Cerebellar nuclear complex (tissue), 1 donor: ENCODE results near the gene CCDC88C.

Experiments
- DNase-seq, 2 experiments: peaks; one replicate each; lab custom pipeline; 2025; lab: John Stamatoyannopoulos, UW

Gene CCDC88C

DNA sequence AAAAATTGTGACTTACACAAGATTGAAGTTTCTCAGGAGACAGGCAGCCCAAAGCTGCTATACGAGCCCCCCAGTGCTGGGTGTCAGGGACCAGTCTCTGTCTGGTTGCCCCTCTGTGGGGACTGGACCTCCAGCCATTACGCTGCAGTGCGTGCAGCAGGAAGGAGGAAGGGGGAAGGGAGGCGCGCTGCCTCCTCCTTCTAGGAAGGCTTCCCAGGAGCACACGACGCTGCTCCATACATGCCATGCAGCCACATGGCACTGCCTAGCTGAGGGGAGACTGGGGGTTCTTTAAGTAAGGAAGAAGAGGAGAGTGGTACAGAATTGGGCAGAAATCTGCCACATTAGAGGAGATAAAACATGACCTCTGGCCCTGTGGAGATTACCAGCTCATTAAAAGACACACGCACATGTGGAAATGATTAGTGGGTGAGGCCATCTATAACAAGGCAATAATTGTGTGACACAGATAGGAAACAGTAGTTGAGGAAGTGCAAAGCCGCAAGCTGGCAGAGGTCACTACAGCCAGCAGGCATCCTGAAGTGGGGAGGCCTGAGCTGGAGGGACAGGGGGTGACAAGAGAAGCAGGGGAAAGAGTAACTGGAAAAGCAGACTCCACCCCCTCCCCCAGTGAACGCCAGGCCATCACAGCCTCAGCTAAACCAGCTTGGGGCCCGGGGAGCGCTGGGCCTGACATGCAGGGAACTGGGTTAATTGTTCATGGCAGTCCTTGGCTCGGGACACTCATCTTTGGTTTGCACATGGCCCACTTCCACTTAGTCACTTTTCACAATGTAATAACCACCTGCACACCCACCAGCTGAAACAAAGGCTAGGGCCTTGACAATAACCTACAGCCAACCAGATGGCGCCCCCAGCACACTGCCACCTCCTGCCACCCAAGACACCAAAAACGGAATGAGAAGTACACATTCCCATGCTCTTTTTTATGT lies 39.6 kb downstream of the CCDC88C start:
- DNase-seq, result no peak

DNA sequence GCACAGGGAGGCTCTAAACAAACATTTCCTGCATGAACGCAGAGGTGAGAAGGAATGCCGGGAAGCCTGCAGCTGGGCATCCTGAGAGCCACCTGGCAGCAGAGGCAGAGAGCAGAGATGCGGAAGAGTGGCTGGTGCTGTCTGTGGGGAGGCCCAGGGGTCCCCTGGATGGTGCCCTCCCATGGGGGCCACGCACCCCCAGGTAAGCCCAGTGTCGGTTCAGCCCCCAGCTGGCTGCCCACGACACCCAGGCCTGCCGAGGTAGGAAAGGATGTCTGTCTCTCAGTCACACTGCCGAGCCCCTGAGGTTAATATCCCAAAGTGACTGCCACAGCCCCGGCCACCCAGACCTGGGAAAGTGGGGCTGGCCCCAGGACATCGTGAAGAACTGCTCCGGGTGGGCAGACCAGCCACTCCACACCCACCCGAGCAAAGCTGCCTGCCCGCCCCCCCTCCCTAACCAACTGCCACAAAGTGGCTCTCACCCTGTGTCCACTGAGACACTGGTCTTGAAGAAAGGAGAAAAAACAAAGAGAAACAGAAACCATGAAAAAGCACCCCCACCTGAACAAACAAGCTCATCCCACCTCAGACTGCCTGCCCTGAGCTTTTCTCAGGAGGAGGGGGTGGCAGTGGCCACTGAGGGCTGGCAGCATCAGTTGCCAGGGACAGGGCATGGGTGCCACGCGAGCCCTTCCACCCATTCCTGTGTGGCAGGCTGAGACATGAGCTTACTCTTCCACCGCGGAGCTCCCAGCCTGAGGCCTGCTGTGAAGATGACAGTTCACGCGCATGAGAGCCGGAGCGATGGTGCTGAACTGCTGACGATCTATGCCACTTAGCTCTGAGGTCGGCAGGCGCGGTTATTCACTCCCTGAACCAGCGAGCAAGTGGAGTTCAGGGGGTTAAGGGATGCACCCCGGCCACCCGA lies 40.8 kb downstream of the CCDC88C start:
- no peak for DNase-seq

DNA sequence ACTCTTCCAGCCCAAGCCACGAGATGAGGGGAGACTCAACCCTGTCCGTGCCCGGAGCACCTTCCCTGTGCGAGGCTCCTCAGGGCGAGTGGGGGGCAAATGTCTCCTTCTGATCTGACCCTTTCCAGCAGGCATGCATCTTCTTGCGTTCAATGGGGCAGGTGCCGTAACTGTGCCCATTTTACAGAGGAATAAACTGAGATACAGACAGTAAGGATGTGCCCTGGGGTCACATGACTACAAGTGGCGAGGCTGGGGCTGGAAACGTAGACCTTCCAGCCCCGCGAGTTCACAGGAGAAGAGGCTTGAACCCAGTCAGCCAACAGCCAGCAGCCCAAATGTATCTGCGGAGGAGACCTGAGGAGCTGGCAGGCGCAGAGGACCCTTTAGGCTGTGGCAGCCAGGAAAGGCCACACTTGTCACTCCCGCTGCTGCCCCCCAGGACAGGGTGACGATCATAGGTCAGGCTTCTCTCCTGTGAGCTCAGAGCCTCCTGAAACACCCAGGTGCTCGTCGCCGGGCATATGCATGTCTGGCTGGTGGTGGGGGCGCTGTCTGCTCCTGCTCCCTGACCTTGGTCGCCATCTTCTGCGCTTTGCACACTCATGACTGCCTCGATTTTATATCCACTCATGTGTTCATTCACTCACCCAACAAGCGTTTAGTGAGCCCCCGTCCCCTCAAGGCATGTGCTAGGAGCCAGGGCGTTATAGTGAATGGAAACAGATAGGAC lies 41.7 kb downstream of the CCDC88C start:
- DNase-seq, result no peak

DNA sequence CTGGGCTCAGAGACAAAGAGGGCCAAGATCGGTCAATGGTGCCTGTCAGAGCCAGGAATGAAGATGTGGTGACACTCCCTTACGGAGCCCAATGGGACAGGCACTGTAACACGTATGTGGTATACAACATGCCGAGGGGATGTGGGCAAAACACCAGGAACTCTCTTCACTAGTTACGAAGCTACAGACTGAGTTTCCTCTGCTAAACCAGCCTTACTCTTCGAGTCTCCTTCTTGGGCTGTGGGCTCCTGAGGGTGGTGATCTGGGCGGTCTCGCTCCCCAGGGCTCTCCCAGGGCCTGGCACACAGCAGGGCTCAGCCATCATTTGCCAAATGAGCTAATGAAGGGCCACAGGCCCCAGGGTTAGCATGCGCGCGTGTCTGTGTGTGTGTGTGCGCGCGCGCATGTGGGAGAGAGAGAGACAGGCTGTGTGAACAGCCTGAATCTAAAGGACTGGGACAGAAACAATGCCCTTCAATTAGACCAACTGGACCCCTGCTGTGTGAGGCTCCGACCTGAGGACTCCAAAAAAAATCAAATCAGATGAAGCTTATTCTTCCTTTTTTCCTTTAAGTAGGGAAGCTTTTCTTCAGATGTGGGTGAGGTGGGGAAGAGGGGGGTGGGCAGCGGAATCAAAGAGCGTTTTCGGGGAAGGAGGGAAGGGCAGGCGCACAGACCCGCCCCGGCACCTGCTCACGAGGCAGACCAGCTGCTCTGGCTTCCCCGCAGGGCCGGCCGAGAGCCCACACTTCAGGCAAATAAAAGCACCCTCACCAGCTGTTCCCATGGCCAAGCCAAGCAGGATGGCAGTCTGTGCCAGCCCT lies 42.5 kb downstream of the CCDC88C start:
- DNase-seq, result peak in 1 of 2 experiments; percentile 13

DNA sequence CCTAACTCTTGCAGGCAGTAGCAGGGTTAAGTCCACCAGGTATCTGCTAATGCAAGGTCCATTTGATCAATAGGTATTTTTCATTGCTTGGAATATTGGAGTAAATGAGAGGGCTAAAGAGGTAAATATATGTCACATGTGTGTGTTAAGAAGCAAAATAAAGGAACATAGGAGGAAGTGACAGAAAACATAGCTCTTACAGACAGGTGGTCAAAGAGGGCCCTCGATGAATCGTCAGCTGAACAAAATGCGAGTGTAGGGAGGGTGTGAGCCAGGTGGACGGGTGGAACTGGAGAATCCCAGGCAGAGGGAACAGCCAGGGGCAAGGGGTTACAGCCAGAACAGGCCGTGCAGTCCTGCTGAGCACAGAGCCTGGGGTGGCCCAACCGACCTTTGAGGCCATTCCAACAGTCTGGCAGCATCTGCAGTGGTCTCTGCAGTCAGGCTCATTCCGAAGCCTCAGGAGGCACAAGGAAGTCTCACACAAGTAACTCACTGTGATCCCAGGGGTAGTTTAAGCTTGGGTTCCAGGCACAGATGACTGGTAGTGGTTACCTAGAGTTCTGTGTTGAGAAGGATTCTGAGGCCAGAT lies 43.2 kb downstream of the CCDC88C start:
- no peak for DNase-seq

DNA sequence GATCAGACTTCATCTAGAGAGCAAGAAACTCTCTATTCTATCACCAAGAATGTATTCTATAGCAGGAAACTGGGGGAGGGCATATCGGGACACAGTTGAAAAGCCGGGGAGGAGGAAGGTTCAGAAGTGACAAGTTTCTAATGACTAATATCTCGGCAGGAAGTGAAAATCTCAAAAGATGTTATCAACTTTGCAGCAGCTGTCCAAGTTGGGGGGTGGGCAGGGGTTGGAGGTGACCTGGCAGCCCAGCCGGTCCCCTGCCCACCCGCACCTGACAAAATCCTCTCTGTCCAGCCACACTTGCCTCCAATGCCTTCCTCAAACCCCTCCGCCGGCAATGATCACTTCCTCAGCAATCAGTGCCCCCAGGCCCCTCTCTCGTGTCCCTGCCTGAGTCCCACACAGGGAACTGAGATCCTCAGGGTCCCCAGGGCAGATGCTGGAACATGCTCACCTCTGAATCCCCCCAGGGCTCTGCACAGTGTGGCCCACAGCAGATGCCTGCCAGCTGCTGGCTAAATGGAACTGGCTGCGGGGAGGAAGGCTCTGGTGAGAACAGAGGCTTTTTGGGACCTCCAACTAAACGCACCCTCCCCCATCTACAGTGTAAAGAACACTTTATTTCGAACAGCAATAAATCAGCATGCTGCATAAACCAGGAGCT lies 43.9 kb downstream of the CCDC88C start:
- DNase-seq, result no peak

DNA sequence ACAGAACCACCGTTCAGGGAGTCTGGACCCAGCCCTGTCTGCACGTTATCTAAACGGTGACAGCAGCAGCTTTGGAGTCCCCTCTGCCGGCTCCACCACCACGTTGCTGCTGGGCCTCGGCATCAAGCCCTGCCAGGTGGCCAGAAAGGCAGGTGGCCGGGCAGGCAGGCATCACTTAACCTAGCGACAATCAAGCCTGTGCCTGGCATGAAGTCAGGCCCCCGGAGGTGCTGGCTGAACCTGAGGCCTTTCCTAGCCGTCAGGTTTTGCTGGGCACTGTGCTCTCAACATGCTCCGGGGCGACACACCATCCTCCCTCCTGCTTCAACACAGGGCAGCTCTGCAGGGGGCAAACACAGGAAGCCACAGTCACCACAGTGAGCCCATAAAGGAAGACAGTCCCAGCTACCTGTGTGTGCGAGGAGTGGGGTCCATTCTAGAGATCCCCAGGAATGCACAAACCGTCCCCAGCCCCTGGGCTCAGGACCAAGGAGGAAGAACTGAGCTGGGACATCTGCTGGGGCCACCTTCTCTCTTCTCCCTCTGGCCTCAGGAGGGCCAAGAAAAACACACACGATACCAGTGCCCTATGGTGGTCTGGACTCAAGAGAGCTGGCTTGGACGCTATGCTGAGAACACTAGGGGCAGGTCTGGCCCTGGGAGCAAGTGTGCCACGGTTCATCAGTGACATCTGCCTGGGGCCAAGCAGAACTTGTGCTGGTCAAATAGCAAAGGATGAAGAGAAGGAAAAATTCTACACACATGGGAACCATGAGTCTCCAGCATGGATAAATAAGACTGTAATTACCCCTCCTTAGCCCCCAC lies 44.7 kb downstream of the CCDC88C start:
- DNase-seq, result peak; percentile 94

DNA sequence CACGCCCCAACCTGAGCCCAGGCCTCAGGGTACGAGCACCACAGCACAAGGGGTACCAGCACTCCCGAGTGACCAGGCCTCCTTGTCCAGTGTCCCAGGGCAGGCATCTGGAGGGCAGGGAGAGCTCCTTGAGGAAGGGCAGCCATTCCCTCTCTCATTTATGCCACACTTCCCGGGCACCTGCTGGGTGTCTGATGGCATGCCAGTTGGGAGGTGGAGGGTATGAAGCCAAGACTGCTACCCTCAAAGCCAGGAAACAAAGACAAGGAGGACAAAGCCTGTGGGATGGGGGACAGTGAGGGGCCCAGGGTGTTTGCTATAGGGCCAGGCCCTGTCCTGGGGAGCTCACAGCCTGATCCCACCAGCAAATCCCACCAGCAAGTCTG lies 45.6 kb downstream of the CCDC88C start:
- peak in 1 of 2 experiments; percentile 56 for DNase-seq

DNA sequence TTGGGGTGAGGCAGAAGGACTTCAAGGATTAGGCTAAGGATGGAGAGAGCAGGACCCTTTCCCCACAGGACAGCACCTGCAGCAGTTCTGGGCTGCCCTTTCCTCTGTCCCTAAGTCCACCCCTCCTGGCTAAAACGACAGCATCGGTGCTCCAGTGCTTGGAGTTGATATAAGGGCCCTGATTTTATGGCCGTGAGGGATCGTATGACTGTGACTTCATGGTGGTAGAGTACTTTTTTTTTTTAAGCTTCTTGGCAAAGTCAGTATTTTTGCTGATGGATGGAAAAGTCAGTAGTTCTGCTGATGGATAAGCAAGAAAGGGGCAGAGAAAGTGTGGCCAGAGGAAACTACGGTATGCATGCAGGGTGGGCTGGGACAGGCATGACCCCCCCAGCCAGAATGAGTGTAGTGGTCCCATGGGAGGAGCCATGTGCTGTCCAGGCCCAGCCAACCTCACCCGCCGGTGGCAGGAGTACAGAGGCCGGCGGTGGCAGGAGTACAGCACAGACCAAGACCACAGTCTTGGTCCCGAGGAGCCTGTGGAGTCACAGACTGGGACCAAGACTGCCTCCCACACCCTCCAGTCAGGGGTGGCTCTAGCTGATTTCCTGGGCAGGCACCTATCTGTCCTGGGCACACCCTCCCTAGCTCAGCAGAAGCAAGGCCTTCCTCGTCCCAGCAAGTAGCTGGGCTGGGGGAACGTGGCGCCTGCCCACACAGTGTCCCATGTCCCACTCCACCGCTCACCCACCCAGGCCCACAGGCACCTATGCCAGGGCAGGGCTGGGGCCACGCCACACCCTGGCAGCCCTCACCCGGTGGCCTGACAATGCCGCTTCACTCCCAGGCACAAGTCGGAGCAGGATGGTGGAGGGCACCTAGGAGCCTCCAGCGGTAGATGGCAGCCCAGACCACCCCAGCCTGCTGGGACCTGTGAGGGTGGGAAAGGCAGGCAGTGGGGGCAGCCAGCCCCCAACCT lies 46.3 kb downstream of the CCDC88C start:
- no peak for DNase-seq

DNA sequence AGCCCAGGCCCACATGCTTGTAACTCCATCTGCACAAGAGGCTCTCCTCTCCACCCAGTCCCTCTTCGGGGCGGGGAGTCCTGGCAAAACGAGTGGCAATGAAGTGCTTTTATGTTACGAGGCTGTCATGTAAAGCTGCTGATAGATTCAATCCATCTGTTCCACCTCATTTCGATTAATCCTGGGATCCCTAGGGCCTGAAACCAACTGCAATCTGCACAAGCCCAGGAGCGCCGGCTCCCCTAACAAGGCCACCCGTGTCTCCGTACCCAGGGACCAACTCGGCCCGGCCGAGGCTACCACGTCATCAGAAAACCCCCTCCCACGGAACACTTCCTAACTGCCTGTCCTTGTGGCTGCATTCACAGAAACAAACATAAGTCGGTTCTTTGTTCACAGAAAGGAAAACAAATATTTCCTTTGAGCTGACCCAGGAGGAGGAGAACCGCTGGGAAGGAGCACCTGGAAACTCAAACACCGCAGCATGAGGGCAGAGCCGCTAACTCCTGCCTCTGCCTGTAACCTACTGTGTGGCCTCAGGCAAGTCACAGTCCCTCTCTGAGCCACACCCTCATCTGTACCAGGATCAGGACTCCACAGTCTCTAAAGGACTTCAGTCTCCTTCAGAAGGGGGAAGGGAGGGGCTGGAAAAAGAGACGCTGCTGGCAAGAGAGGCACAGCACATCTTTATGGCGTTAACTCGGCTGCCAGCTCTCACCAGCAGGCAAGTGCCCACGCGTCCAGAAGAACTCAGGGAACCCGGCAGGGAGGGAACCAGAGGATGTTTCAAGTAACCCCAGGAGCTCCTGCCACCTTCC lies 47.8 kb downstream of the CCDC88C start:
- DNase-seq, result no peak

DNA sequence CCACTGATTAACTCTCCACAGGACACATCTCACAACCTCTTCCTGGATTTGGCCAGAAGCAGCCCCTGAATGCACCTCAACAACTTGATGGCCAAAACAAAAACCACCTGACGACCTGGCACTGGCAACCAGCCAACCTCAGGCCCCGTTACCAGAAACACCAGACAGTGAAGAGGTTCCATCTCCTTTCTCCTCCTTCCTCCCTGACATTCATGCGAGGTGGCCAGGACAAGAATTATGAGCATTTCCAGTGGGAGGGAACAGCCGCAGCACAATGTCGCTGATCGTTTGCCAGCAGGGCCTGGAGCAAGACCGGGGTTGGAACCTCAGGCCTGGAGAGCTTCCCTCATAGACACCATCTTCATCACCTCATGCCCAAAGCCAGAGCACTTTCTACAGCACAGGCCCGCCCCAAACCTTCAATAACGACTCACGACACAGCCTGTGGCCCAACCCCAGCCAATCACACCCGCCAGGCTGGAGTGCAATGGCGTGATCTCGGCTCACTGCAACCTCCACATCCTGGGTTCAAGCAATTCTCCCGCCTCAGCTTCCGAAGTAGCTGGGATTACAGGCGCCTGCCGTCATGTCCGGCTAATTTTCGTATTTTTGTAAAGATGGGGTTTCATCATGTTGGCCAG lies 48.7 kb downstream of the CCDC88C start:
- DNase-seq, result no peak

DNA sequence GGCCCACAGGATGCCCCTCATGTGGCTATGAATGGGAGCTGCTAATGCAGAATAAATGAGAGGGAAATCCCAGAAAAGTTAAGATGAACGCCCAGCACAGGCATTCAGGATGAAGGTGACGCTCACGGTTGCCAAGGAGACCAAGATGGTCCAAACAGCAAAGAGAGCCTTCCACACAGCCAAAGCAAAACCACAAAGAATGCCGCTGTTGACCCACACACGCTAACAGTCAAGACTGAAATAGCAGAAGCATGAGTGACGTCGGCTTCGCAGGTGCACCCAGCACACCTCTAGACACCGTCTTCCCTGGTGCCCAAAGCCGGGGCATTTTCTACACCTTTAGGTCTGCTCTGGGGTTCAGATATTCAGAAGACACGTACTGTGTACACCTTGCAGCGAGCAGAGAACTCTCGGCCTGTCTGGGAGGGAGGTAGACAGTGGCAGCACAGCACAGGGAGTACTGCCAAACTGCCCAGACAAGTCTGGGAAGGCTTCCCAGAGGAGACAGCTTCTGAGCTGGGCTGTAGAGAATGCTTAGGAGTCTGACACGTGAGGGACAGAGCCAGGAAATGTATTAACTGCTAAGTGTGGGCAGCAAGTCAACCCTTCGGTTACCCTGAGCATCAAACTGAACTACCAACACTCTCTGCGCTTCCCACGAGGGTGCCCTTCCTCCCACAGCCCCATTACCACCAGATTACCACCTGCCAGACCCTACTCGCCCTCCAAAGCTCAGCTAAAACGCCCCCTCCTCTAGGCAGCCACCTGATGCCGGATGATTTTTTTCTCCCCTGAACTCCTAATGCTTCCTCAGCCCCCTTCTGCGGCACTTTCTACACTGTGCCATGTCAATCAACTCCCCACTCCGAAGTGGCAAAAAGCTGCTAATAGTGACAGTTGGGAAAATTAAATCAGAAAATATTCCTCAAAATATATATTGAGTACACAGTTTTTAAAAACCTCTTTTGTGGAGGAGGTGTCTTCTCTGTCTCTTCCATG lies 50.1 kb downstream of the CCDC88C start:
- no peak for DNase-seq

DNA sequence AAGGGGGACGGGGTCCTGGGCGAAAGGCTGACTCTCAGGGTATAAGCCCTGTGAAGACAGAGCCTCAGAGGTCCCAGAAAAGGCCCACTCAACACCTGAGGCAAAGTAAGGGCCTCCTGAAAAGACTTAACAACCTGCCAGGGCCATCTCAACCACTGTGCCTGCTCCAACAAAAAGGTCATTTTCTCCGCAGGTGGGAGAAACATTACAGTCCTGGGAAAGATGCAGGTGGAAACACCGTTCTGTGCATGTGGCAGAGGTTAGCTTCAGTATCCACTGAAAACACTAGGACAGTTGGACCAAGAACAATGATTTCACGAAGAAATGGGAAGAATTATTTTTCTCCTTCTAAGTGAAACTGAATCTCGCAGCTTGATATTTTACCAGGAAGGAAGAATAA lies 50.9 kb downstream of the CCDC88C start:
- no peak for DNase-seq

DNA sequence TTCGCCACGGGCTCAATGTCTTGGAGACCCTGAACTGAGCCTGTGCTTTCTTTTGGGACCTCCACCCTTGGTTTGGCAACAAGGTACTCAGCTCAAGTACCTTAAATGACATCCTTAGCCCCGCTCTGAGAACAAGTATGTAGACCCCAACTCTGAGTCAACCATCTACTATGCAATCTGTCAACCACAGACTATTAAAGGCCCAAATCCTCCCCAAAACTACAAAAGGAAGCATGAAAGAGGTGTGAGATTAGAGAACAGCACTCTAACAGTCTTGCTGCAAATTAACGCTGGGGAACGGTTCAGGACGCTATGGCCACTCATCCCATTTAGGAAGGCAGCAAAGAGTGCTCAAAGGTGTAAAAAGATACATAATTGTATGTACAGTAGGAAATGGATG lies 52.1 kb downstream of the CCDC88C start:
- DNase-seq, result no peak

DNA sequence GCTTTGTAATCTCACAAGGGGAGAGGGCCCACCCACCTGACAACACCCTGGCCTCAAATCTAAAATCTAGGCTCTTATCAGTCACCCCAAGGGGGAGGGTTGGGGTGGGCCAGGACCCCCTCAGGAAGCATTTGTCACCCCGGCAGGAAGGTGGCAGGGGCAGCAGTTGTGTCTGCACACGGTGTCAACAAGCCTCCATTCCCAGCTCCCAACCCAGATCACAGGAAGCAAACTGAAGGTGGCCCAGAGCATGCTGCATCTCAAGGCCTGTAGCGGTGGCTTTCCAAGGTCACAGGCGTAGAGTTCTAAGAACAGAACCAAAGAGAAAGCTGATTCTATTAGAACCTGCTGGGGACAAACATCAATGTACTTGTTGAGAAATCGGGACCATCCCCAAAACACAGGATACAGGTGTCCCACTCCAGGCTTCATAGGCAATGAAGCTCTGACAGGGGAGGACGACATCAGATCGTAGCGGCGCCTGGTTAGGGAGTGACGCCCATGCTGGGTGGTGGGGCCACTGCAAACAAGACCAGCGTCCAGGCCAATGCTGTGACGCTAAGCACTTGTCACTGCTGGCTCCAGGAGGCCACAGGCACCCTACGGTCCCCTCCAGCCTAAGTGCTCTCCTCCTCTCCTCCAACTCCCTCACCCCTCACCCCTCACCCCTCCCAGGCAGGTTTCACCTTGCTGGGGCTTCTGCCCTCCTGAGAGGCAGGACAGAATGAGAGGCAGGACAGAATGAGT lies 52.9 kb downstream of the CCDC88C start:
- no peak for DNase-seq
